Adipocyte (in vitro differentiated cells): Measurements from ENCODE around the gene MBD5.

Source experiments
- DNase-seq: peaks from one replicate; pipeline ENCODE4 v3.0.0-alpha.2; 2015; ENCODE audit warnings: low read depth
- H3K27me3 ChIP-seq: replicated peaks from 2 replicates; pipeline ENCODE4 v1.7.0; 2013; ENCODE audit warnings: mild to moderate bottlenecking, low read length, moderate library complexity; ENCODE audit not compliant: control insufficient read depth, insufficient read depth
- H3K36me3 ChIP-seq: 2 replicates; pipeline ENCODE4 v1.7.0; 2013; ENCODE audit warnings: low read length, mild to moderate bottlenecking, moderate library complexity; ENCODE audit not compliant: control insufficient read depth, insufficient read depth, severe bottlenecking
- H3K4me1 ChIP-seq: 2 replicates; pipeline ENCODE4 v1.7.0; 2013; ENCODE audit warnings: mild to moderate bottlenecking, low read length, moderate library complexity; ENCODE audit not compliant: control insufficient read depth, insufficient read depth
- H3K4me3 ChIP-seq: 2 replicates; pipeline ENCODE4 v1.7.0; 2013; ENCODE audit warnings: mild to moderate bottlenecking, low read length, moderate library complexity
- H3K9ac ChIP-seq: 2 replicates; pipeline ENCODE4 v1.7.0; 2013; ENCODE audit warnings: mild to moderate bottlenecking, low read length, moderate library complexity
- H3K9me3 ChIP-seq: 2 replicates; pipeline ENCODE4 v1.7.0; 2013; ENCODE audit warnings: mild to moderate bottlenecking, low read length, moderate library complexity; ENCODE audit not compliant: control insufficient read depth

Gene MBD5

GRCh38 chr2:148221926-148222325 is 201.0 kb downstream of the MBD5 start:
- no peak overlapping the region for H3K9ac ChIP-seq
- H3K27me3 ChIP-seq: no peaks in the 10 kb centered on the region
- H3K9me3 ChIP-seq: peaks cover 16% of the 10 kb centered on the region
- peak overlapping the region; percentile 32 for H3K4me3 ChIP-seq
- no peak for DNase-seq
- no peaks in the 10 kb centered on the region for H3K36me3 ChIP-seq
- no peaks in the 10 kb centered on the region for H3K4me1 ChIP-seq

GRCh38 chr2:148231858-148232257 is 211.0 kb downstream of the MBD5 start:
- Histone ChIP-seq H3K4me1 (no peaks in the 10 kb centered on the region), H3K9ac (no peak overlapping the region), H3K9me3 (peaks cover 11% of the 10 kb centered on the region), H3K27me3 (no peaks in the 10 kb centered on the region), H3K36me3 (peaks cover 6% of the 10 kb centered on the region), H3K4me3 (no peak overlapping the region)
- DNase-seq: no peak

GRCh38 chr2:148234143-148234542 is 213.3 kb downstream of the MBD5 start:
- Histone ChIP-seq H3K9me3 (peaks cover 18% of the 10 kb centered on the region), H3K9ac (no peak overlapping the region), H3K4me1 (peaks cover 14% of the 10 kb centered on the region), H3K36me3 (peaks cover 9% of the 10 kb centered on the region), H3K4me3 (no peak overlapping the region), H3K27me3 (no peaks in the 10 kb centered on the region)
- DNase-seq: no peak

- Histone ChIP-seq H3K9ac (peak overlapping the region; percentile 15), H3K9me3 (peaks cover 20% of the 10 kb centered on the region), H3K4me1 (peaks cover 17% of the 10 kb centered on the region), H3K27me3 (no peaks in the 10 kb centered on the region), H3K4me3 (peak overlapping the region; percentile 50), H3K36me3 (peaks cover 9% of the 10 kb centered on the region)
- peak; percentile 63 for DNase-seq
Observed at GRCh38 chr2:148237911-148238310, 217.0 kb downstream of the MBD5 start.

GRCh38 chr2:148238561-148238960 is 217.7 kb downstream of the MBD5 start:
- H3K4me1 ChIP-seq: peaks cover 17% of the 10 kb centered on the region
- no peaks in the 10 kb centered on the region for H3K27me3 ChIP-seq
- peaks cover 9% of the 10 kb centered on the region for H3K36me3 ChIP-seq
- peak; percentile 64 for DNase-seq
- peak overlapping the region; percentile 50 for H3K4me3 ChIP-seq
- H3K9ac ChIP-seq: peak overlapping the region; percentile 15
- peaks cover 20% of the 10 kb centered on the region for H3K9me3 ChIP-seq

- peaks cover 20% of the 10 kb centered on the region for H3K9me3 ChIP-seq
- H3K4me1 ChIP-seq: peaks cover 37% of the 10 kb centered on the region
- H3K36me3 ChIP-seq: peaks cover 7% of the 10 kb centered on the region
- H3K4me3 ChIP-seq: no peak overlapping the region
- no peaks in the 10 kb centered on the region for H3K27me3 ChIP-seq
- no peak for DNase-seq
- no peak overlapping the region for H3K9ac ChIP-seq
Observed at GRCh38 chr2:148240838-148241237, 219.9 kb downstream of the MBD5 start.

GRCh38 chr2:148244593-148245292 is 223.9 kb downstream of the MBD5 start:
- Histone ChIP-seq H3K9me3 (peaks cover 5% of the 10 kb centered on the region), H3K4me3 (peak overlapping the region; percentile 43), H3K9ac (peak overlapping the region; percentile 55), H3K36me3 (no peaks in the 10 kb centered on the region), H3K27me3 (no peaks in the 10 kb centered on the region), H3K4me1 (peaks cover 27% of the 10 kb centered on the region)
- peak; percentile 83 for DNase-seq

- no peak for DNase-seq
- H3K27me3 ChIP-seq: no peaks in the 10 kb centered on the region
- no peaks in the 10 kb centered on the region for H3K9me3 ChIP-seq
- no peak overlapping the region for H3K9ac ChIP-seq
- no peaks in the 10 kb centered on the region for H3K4me1 ChIP-seq
- no peak overlapping the region for H3K4me3 ChIP-seq
- no peaks in the 10 kb centered on the region for H3K36me3 ChIP-seq
Observed at GRCh38 chr2:148251993-148252392, 231.1 kb downstream of the MBD5 start.

- no peaks in the 10 kb centered on the region for H3K27me3 ChIP-seq
- H3K36me3 ChIP-seq: no peaks in the 10 kb centered on the region
- H3K4me3 ChIP-seq: no peak overlapping the region
- no peak overlapping the region for H3K9ac ChIP-seq
- H3K4me1 ChIP-seq: no peaks in the 10 kb centered on the region
- no peaks in the 10 kb centered on the region for H3K9me3 ChIP-seq
- DNase-seq: no peak
Observed at GRCh38 chr2:148252646-148253045, 231.8 kb downstream of the MBD5 start.

GRCh38 chr2:148253685-148254084 is 232.8 kb downstream of the MBD5 start:
- no peaks in the 10 kb centered on the region for H3K36me3 ChIP-seq
- DNase-seq: no peak
- H3K9me3 ChIP-seq: no peaks in the 10 kb centered on the region
- H3K27me3 ChIP-seq: no peaks in the 10 kb centered on the region
- H3K4me1 ChIP-seq: no peaks in the 10 kb centered on the region
- H3K9ac ChIP-seq: no peak overlapping the region
- no peak overlapping the region for H3K4me3 ChIP-seq

GRCh38 chr2:148255929-148256328 is 235.0 kb downstream of the MBD5 start:
- no peaks in the 10 kb centered on the region for H3K27me3 ChIP-seq
- H3K36me3 ChIP-seq: no peaks in the 10 kb centered on the region
- H3K4me1 ChIP-seq: no peaks in the 10 kb centered on the region
- no peaks in the 10 kb centered on the region for H3K9me3 ChIP-seq
- H3K4me3 ChIP-seq: no peak overlapping the region
- DNase-seq: no peak
- no peak overlapping the region for H3K9ac ChIP-seq

GRCh38 chr2:148257276-148257675 is 236.4 kb downstream of the MBD5 start:
- Histone ChIP-seq H3K9me3 (no peaks in the 10 kb centered on the region), H3K9ac (no peak overlapping the region), H3K4me3 (no peak overlapping the region), H3K36me3 (no peaks in the 10 kb centered on the region), H3K4me1 (no peaks in the 10 kb centered on the region), H3K27me3 (no peaks in the 10 kb centered on the region)
- DNase-seq: no peak
